ENCODE results near the gene UXT. TPM values are rescaled to one million over a fixed set of nuclear protein-coding genes. Genes with fewer than 3 reads are reported as not detected.

The UXT gene
- total and polyA plus RNA-seq, 9 of the 15 experiments (the other 6 are each of a cell fraction or from before 2014, with no cell fraction given), result 141 to 300 (median 204) TPM

- TF ChIP-seq, protein P1, sequence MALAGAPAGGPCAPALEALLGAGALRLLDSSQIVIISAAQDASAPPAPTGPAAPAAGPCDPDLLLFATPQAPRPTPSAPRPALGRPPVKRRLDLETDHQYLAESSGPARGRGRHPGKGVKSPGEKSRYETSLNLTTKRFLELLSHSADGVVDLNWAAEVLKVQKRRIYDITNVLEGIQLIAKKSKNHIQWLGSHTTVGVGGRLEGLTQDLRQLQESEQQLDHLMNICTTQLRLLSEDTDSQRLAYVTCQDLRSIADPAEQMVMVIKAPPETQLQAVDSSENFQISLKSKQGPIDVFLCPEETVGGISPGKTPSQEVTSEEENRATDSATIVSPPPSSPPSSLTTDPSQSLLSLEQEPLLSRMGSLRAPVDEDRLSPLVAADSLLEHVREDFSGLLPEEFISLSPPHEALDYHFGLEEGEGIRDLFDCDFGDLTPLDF (CRISPR knock-in tag; IDR thresholded peaks at IDR 0.05), result no peak
- TF ChIP-seq, protein P2, sequence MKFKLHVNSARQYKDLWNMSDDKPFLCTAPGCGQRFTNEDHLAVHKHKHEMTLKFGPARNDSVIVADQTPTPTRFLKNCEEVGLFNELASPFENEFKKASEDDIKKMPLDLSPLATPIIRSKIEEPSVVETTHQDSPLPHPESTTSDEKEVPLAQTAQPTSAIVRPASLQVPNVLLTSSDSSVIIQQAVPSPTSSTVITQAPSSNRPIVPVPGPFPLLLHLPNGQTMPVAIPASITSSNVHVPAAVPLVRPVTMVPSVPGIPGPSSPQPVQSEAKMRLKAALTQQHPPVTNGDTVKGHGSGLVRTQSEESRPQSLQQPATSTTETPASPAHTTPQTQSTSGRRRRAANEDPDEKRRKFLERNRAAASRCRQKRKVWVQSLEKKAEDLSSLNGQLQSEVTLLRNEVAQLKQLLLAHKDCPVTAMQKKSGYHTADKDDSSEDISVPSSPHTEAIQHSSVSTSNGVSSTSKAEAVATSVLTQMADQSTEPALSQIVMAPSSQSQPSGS (CRISPR knock-in tag; IDR thresholded peaks at IDR 0.05), result no peak
- TF ChIP-seq PML (IDR thresholded peaks at IDR 0.05; ENCODE audit: low read length) (peak; percentile 66), PTRF (tag; IDR thresholded peaks at IDR 0.05) (no peak), TARDBP (IDR thresholded peaks at IDR 0.05) (no peak), EP300 (IDR thresholded peaks at IDR 0.05; ENCODE audit: low read length) (peak; percentile 85; the same call in 1 of the 2 replicates), FOSL1 (tag; conservative IDR thresholded peaks at IDR 0.05) (peak; percentile 98), MAFF (IDR thresholded peaks at IDR 0.05; ENCODE audit: low read length) (0 out of 2 replicates have a peak, but pooled peaks have one; percentile 16), TEAD4 (IDR thresholded peaks at IDR 0.05; ENCODE audit: low read length) (peak; percentile 85), TEAD4 (CRISPR knock-in tag; IDR thresholded peaks at IDR 0.05; ENCODE audit: borderline replicate concordance) (no peak), STAT5A (IDR thresholded peaks at IDR 0.05; ENCODE audit: borderline replicate concordance, low read length) (peak; percentile 75), NFIC (IDR thresholded peaks at IDR 0.05) (peak; percentile 58), NEUROD1 (IDR thresholded peaks at IDR 0.05; ENCODE audit: borderline replicate concordance, low read depth, low read length, partially characterized antibody) (peak; percentile 51), CBX8 (IDR thresholded peaks at IDR 0.05; ENCODE audit: borderline replicate concordance, extremely low read depth, low read depth, low read length, poor library complexity, severe bottlenecking) (no peak), L3MBTL2 (IDR thresholded peaks at IDR 0.05) (peak; percentile 84), BACH1 (tag; IDR thresholded peaks at IDR 0.05) (peak; percentile 50; the same call in 1 of the 2 replicates), KDM1A (IDR thresholded peaks at IDR 0.05) (peak; percentile 11 to 56; a peak in 1 of 4 replicates)
- TF ChIP-seq, protein P3, sequence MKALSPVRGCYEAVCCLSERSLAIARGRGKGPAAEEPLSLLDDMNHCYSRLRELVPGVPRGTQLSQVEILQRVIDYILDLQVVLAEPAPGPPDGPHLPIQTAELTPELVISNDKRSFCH (CRISPR knock-in tag; IDR thresholded peaks at IDR 0.05), result no peak
- TF ChIP-seq, protein P3 (tag; IDR thresholded peaks at IDR 0.05), result no peak
- TF ChIP-seq, protein P4, sequence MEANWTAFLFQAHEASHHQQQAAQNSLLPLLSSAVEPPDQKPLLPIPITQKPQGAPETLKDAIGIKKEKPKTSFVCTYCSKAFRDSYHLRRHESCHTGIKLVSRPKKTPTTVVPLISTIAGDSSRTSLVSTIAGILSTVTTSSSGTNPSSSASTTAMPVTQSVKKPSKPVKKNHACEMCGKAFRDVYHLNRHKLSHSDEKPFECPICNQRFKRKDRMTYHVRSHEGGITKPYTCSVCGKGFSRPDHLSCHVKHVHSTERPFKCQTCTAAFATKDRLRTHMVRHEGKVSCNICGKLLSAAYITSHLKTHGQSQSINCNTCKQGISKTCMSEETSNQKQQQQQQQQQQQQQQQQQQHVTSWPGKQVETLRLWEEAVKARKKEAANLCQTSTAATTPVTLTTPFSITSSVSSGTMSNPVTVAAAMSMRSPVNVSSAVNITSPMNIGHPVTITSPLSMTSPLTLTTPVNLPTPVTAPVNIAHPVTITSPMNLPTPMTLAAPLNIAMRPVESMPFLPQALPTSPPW (CRISPR knock-in tag; IDR thresholded peaks at IDR 0.05), result peak; percentile 26; the same call in 1 of the 2 replicates
- TF ChIP-seq, protein P5, sequence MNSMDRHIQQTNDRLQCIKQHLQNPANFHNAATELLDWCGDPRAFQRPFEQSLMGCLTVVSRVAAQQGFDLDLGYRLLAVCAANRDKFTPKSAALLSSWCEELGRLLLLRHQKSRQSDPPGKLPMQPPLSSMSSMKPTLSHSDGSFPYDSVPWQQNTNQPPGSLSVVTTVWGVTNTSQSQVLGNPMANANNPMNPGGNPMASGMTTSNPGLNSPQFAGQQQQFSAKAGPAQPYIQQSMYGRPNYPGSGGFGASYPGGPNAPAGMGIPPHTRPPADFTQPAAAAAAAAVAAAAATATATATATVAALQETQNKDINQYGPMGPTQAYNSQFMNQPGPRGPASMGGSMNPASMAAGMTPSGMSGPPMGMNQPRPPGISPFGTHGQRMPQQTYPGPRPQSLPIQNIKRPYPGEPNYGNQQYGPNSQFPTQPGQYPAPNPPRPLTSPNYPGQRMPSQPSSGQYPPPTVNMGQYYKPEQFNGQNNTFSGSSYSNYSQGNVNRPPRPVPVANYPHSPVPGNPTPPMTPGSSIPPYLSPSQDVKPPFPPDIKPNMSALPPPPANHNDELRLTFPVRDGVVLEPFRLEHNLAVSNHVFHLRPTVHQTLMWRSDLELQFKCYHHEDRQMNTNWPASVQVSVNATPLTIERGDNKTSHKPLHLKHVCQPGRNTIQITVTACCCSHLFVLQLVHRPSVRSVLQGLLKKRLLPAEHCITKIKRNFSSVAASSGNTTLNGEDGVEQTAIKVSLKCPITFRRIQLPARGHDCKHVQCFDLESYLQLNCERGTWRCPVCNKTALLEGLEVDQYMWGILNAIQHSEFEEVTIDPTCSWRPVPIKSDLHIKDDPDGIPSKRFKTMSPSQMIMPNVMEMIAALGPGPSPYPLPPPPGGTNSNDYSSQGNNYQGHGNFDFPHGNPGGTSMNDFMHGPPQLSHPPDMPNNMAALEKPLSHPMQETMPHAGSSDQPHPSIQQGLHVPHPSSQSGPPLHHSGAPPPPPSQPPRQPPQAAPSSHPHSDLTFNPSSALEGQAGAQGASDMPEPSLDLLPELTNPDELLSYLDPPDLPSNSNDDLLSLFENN (IDR thresholded peaks at IDR 0.05; ENCODE audit: low read depth in 2 of 2, low read length in 2 of 2), result 0 out of 4 replicates have a peak, but pooled peaks of 1 of the 2 experiments have one; percentile 33
Observed at GRCh38 chrX:47662144-47662657, 3.2 kb upstream of the UXT start (continued).
